Stimulated activated CD4-positive, alpha-beta T cell treated with anti-CD3 and anti-CD28 coated beads, TNF-alpha, amount 100 ng/mL, for 1 hour (primary cell): Measurements from ENCODE around the gene ADAM17.
"Not testable (repeated sequence)": the region's sequence is repeated elsewhere in the genome, so short reads cannot be mapped to it uniquely, and the experiment has no call there.

Experiments
- DNase-seq, 3 donors: peaks; one replicate each; pipeline ENCODE4 v3.0.0-alpha.2; 2020; ENCODE audit warnings: low read depth in 3 of 3, low spot score in 1 of 3

Gene ADAM17

DNA sequence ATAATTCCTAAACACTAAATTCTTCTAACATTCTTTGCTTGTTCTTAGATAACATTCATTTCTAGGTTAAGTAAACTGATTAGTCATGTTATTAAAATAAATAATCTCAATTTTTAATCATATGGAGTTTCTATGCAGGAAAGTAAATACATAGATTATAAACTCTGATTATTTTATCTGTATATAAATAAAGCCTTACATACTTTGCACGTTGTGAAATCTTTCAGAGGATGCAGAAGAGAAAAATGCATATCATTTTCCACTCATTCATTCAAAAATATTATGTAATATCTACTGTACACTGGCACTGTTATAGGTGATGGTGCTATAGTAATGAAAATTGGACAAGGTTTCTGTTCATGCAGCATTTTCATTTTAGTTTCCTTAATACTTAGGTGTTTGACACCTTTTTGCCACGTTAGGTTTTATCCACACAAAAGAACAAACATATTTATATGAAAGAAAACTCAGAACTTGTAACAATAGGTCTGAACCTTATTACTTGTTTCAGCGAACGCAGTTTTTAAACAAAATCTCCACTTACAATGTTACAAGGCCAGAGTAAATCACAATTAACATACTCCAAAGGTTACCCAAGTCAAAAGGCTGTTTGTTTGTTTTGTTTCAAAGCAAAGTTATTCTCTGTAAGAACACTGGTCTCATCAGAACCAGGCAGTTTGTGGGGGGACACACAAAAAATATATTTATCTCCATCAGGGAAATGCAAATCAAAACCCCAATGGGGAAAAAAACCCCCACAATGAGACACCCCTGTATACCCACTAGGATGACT lies 27.4 kb downstream of the ADAM17 start:
- DNase-seq = no peak

DNA sequence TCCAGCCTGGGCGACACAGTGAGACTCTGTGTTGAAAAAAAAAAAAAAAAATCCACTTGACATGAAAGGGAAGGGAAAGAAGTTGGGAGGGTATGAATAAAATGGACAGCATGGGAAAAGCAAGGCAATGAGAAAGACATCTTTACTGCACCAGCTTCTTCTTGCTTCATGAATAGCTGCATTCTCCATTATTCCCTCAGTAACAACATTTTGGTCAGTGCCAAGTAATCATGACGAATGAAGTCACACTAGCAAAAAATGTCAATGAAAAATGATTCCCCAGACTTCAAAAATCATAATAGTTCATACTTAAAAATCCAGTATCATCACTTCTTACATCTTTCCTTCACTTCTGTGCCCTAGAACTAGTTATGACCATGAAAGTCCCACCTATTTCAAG lies 30.4 kb downstream of the ADAM17 start:
- DNase-seq = no peak

- DNase-seq = no peak
These were observed 31.3 kb downstream of the ADAM17 start for GRCh38 chr2:9524291-9524690.

GRCh38 chr2:9519250-9519649 lies 36.4 kb downstream of the ADAM17 start:
- DNase-seq = no peak

DNA sequence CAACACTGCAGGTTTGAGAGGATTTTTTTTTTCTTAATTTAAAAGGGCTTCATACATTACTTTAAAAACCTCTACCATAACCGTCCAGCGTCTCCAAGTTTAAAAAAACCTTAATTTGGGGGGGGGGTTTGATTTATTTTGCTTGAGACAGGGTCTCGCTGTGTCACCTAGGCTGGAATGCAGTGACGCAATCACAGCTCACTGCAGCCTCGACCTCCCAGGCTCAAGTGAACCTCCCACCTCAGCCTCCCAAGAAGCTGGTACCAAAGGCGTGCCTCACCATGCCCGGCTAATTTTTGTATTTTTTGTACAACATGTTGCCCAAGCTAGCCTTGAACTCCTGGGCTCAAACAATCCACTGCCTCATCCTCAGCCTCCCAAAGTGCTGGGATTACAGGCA lies 36.9 kb downstream of the ADAM17 start:
- no peak for DNase-seq

DNA sequence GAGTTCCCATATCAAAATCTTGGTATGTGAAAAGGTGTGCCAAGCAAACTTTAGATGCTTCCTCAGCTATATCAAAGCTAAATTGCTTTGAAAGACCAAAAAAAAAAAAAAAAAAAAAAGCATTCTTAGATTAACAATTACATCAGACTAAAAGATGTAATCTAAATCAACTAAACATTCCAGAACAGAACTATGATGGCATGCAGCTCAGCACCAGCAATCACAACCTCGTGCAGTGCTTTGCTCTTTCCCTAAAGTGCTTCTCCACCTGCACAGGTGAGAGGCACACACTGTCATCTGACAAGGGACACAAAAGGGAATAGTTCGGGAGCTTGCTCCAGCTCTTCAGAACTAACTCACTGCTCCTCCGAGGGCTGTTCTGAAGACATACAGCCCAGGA lies 37.5 kb downstream of the ADAM17 start:
- no peak for DNase-seq

DNA sequence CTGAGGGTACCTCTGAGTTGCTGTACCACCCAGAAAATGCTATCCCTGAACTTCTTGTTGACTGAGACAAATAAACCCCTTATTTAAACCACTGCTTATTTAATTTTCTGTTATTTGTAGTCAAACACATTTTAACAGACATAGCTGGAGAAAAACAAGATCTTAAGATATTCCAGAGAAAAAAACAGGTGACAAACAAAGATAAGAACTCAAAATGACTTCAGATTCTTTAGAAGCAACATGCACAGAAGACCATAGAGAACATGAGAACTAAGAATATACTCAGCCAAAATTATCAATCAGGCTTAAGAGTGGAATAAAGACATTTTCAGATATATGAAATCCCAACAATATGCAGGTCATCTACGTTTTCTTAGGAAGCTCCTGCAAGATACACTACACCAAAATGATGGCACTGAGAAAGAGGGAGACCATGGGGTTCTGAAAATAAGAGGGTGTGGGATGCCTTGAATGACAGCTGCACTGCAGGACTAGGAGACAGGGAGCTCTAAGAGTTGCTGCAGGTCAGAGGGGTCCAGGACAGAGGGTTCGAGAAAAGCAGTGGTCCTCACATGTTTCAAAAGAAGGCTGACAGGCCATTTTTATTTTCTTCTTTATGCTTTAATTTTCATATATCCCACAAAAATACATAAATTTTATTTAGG lies 38.4 kb downstream of the ADAM17 start:
- DNase-seq = no peak

DNA sequence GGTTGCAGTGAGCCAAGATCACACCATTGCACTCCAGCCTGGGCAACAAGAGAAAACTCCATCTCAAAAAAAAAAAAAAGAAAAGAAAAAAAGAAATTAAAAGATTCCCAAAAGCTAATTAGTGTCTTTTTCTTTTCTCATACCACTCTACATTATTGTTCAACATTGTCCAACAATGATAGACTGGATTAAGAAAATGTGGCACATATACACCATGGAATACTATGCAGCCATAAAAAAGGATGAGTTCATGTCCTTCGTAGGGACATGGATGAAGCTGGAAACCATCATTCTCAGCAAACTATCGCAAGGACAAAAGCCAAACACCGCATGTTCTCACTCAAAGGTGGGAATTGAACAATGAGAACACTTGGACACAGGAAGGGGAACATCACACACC lies 41.7 kb downstream of the ADAM17 start:
- not testable (repeated sequence) for DNase-seq

GRCh38 chr2:9508931-9509330 lies 46.7 kb downstream of the ADAM17 start:
- DNase-seq = no peak

DNA sequence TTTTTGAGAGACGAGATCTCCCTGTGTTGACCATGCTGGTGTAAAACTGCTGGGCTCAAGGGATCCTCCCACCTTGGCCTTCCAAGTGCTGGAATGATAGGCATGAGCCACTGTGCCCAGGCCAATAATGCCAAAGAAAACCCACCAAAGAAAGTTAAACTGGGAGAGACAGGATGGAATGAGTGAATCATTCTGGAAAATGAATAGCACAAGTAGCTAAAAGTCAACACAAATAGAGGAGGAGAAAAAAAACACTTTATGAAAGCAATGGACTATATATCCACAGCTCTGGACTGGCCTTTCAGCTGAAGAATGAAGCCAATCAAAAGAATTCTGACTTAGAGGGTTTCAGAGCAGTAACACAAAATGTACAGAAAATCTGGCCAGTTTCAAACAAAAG lies 57.4 kb downstream of the ADAM17 start:
- no peak for DNase-seq

DNA sequence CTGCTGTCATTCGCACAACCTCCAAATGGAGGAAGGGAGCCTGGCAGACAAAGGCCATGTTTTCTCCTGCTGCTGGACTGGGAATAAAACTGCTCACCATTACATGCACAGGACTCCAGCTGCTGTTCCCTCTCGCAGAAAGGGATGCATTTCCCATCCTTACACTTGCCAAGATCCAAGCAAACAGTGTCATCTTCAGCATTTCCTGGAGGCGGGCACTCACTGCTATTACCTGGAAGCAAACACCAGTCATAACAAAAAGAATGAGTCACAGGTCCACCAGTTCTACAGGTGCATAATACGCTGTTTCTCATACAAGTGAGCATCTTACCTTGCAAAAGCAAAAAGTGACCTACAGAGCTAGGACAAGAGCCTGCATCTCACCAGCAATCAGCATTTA lies 58.6 kb downstream of the ADAM17 start:
- DNase-seq = no peak

DNA sequence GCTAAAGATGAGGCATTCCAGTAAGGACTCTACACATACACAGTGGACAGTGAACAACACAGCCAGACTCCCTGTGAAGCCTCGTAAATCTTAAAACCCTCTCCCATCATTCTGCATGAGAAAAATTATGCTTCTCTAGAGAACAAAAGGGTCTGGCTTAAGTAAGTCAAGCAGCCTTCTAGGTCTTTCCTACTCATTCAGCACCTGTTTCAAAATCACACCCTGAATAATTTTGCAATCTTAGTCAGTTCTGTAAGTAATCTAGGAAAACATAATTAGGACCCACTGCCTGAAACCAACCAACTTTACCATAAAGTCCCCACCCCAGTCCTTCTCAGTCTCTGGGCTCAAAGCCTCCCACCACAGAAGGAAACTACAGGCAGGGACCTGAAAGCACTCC lies 61.5 kb downstream of the ADAM17 start:
- DNase-seq = no peak

GRCh38 chr2:9493478-9493877 lies 62.2 kb downstream of the ADAM17 start:
- no peak for DNase-seq

DNA sequence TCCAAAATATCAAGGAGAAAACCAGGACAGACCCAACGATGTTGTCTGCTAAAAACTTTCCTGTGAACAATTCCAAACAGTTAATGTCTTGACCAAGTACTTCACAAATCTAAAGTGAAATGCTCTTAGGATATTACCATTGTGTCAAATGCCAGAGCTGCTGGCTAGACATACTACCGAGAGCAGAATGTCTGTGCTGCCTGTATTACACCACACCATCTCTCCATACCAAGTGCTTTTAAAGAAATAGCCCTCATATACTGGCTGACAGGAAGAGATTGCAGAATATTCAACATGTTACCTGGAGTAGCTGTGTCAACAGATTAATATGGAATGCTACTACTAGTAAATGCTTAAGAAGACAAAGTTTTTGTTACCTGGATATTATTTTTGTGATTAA lies 62.7 kb downstream of the ADAM17 start:
- no peak for DNase-seq

DNA sequence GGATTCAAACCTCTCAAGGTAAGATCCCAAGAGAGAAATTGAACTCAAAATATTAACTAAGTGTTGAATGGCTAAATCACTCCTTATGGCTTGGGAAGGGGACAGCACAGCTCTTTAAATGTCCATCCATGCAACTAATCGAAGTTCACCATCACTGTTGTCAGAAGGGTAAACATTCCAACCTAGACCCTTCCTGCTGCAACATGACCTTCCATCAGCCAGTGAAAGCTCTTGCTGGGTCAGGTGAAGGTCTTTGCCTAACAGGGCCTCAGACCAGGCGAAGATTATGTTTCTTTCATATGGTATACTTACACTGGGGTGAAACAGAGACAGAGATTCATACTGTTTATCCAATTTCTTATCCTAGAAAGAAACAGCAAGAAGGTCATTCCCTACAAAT lies 64.8 kb downstream of the ADAM17 start:
- no peak for DNase-seq

DNA sequence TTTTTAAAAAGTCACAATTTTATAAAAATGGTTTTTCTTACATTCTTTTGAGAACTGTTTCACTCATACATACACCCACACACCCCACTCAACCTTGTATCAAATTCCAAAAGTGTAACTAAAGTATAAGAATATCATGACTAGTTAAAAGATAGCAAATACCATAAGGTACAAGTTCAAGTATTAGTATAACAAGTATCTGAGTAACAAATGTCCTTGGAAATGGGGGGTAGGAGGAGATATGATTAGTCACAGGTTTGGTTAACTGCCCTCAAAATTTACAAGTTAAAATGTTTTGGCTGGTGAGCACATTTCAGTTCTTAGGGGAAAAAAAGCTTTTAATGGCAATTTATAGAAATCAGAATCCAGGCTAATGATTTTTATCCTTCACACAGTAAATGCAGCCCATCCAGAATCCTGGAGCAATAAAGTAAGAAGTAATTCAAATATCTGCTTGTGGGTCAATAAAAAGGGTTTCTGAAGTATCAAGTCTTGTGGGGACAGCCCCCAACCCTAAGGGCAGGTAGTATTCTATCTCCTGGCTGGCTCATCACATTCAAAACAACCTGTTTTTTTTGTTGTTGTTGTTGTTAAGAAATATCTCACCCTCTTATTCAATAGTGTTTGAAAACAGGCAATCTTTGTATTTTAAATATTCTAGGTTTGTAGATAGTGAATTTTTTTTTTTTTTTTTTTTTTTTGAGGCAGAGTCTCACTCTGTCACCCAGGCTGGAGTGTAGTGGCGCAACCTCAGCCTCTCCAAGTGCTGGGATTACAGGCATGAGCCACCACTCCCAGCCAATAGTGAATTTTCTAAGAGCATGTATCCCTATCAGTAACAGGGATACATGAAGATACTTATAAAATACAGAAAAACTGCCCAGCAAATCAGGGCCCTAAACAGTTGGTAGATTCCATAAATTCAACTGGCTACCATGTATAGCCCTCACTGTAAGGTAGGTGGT lies 66.8 kb downstream of the ADAM17 start:
- no peak for DNase-seq

DNA sequence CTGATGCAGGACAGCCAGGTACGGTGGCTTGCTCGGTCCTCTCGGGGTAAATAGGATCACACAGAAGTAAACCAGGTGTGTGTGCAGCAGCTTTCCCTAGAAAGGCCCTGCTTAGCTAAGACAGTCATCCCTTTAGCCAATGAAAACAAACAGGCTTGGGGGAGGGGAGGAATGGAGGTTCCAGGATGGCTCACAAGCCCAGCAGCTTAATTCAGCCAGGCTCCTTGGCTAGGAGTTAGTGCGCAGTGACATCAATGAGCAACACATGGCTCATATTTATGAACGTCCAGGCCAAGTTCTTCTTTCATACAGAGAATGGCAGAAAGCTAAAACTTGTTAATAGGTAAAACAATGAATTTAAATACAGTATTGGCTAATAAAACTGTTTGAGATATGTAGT lies 71.1 kb downstream of the ADAM17 start:
- no peak for DNase-seq

DNA sequence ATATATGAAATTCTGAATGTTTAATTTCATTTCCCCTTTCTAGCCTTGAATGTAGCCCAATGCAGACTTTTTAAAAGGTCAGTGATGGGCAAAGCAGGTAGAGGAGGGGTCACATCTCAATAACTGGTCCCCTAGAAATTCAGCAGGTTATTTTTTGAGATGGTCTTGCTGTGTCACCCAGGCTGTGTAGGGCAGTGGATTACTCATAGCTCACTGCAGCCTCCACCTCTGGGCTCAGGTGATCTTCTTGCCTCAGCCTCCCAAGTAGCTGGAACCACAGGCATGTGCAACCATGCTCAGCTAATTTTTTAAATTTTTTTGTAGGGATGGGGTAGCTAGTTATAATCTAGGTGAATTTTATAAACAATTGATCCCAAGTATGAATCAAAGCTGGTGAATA lies 72.5 kb downstream of the ADAM17 start:
- no peak for DNase-seq

GRCh38 chr2:9480157-9480556 lies 75.5 kb downstream of the ADAM17 start:
- DNase-seq = no peak

- no peak for DNase-seq
These were observed 77.1 kb downstream of the ADAM17 start for GRCh38 chr2:9478526-9478925.

GRCh38 chr2:9477914-9478313 lies 77.7 kb downstream of the ADAM17 start:
- no peak for DNase-seq
